Pericardium fibroblast (primary cell): ENCODE measurements around the gene SELENOH. TPM values are rescaled to one million over a fixed set of nuclear protein-coding genes. Genes with fewer than 3 reads are reported as not detected.

ENCODE experiments used
- total RNA-seq: library from RNA; depleted of rRNA; stranded (reverse); fragments of >200 nt; gene quantifications from 2 replicates; pipeline ENCODE4 v1.2.3, GENCODE V29; 2015

Gene SELENOH, protein sequence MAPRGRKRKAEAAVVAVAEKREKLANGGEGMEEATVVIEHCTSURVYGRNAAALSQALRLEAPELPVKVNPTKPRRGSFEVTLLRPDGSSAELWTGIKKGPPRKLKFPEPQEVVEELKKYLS
- total RNA-seq: 194 and 199 TPM in 2 replicates

DNA sequence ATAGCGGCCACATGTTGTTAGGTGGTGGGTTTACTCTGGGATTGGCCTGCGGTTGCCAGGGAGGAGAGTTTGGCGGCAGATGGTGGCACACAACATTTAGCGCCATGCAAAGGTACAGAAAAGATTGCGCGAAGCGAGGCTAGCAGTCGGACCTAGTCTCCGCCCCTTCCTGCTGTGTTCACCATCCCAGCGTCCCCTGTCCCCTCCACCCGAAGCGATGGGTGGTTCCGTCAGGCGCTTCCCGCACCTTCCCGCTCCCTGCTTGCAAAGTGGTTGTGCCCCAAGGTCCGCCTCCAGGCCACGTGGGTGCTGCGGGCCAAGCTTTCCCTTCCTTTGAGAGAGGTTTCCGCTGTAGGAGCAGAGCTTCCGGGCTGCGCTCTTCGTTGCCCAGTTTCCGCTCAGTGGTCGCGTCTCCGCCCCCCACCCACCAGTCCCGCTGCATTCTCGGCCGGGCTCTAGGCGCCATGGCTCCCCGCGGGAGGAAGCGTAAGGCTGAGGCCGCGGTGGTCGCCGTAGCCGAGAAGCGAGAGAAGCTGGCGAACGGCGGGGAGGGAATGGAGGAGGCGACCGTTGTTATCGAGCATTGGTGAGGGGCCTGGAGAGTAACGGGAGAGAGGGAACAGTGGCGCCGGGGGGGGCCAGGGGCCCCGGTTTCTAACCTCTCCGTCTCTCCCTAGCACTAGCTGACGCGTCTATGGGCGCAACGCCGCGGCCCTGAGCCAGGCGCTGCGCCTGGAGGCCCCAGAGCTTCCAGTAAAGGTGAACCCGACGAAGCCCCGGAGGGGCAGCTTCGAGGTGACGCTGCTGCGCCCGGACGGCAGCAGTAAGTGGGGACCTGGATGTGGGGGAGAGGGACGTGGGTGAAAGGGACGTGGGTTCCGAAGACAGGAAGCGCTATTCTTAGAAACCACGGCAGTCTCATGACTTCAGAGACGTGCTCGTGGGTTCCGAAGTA lies at the start of gene SELENOH:
TSS of gene SELENOH (plus strand) at position 360 of the 955 bp plus-strand sequence. CDS start at position 465, 105 bp downstream.

DNA sequence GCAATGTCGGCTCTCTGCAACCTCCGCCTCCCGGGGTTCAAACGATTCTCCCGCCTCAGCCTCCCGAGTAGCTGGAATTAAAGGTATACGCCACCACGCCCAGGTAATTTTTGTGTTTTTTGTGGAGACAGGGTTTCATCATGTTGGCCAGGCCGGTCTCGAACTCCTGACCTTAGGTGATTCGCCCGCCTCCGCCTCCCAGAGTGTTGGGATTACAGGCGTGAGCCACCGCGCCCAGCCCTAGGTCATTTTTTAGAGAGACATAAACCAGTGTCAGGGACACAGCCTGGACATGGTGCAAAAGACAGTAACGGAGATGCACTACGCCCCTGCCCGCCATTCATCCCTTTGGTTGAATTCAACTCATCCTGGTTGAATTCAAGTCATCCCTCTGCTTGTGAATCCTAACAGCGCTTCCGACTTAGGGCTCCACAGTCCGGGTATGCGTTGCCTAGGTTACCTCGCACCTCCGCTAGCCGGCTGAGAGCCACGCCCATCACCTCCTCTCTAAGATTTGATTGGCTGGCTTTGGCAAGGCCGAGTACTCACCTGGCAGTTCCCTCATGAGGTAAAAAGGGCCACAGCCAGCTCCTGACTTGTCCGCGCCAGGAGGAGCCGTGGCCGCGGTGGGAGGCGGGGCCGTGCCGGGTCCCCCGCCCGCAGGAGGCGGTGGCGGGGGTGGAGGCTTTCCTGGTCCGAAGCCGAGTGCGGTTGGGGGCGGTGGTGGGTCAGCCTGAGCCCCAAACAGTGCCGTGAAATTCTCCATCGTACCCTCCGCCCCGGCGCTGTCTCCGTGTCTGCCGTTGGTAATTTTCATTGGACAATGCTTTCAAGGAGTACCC lies 29.7 kb upstream of the SELENOH start, which contains the start of gene MED19:
TSS of gene MED19 (minus strand) at position 802 of the 842 bp plus-strand sequence. CDS start at position 766, 36 bp downstream.

GRCh38 chr11:57712256-57713150 lies 28.8 kb upstream of the SELENOH start, which contains the start of gene TMX2:
TSS of gene TMX2 (plus strand) at chr11:57712593. CDS start at chr11:57712619, 26 bp downstream.

GRCh38 chr11:57751676-57752253 lies 10.5 kb downstream of the SELENOH start, which contains the start of gene BTBD18:
TSS of gene BTBD18 (minus strand) at chr11:57751819. CDS start at chr11:57751188, 631 bp downstream.

GRCh38 chr11:57761301-57762234 lies 20.3 kb downstream of the SELENOH start, which contains the start of gene CTNND1:
TSS of gene CTNND1 (plus strand) at chr11:57761802. CDS start at chr11:57791479, 29,677 bp downstream.

Other genes with a start within 250 kb of the SELENOH start
- gene SLC43A1, start 225.8 kb upstream of the SELENOH start, total RNA-seq: 16.6 and 29.5 TPM in 2 replicates
- gene TIMM10, start 210.7 kb upstream of the SELENOH start, total RNA-seq: 11.1 and 23.8 TPM in 2 replicates
- gene SMTNL1, start 203.9 kb upstream of the SELENOH start, total RNA-seq: not detected in 2 replicates
- 67.3 and 149 TPM in 2 replicates for gene UBE2L6, start 173.8 kb upstream of the SELENOH start, total RNA-seq
- 440 and 806 TPM in 2 replicates for gene SERPING1, start 143.8 kb upstream of the SELENOH start, total RNA-seq
- gene YPEL4, start 91.6 kb upstream of the SELENOH start, total RNA-seq: 1.0 and 1.1 TPM in 2 replicates
- 4.1 and 11.6 TPM in 2 replicates for gene CLP1, start 83.7 kb upstream of the SELENOH start, total RNA-seq
- gene ZDHHC5, start 73.4 kb upstream of the SELENOH start, total RNA-seq: 33.6 and 41.5 TPM in 2 replicates
- gene MED19, start 29.3 kb upstream of the SELENOH start, total RNA-seq: 18.6 and 26.7 TPM in 2 replicates
- 52.9 and 56.2 TPM in 2 replicates for gene TMX2, start 28.9 kb upstream of the SELENOH start, total RNA-seq
- gene BTBD18, start 10.3 kb downstream of the SELENOH start, total RNA-seq: not detected in 2 replicates
- 44.4 and 72.5 TPM in 2 replicates for gene CTNND1, start 20.3 kb downstream of the SELENOH start, total RNA-seq